Erythroblast (primary cell): ENCODE results near the gene SGK1.

Source experiments
- GATA1 ChIP-seq: IDR thresholded peaks from 2 replicates; pipeline ENCODE4 v1.6.1; 2011; ENCODE audit warnings: low read depth, mild to moderate bottlenecking, control low read depth, low read length, moderate library complexity
- POLR2A ChIP-seq: IDR thresholded peaks from 2 replicates; pipeline ENCODE4 v1.6.1; 2011; ENCODE audit warnings: mild to moderate bottlenecking, low read length

DNA sequence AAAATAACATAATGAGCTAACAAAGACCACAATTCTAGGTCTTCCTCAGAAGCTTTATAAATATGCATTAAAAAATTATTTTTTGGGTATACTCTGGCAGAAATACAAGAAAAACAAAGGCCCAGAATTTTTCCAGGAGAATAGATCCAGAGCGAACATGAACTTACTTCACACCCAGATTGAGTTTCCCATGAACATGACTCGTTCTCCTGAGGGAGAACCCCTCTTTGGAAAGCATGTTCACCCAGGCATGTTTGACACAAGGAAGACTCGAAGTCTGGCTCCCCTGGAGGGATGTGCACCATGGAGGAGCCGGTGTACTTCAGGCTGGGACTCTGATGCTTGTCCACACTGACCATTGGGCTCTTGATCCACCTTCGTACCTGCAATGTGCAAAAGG is 56.1 kb downstream of the SGK1 start:
- TF ChIP-seq POLR2A (no peak), GATA1 (no peak)
